Thyroid gland (tissue), 4 donors: Measurements from ENCODE around the gene RUFY3.

Experiments
- CTCF ChIP-seq, 6 experiments: fragments of 200-600 bp in 3 of 6; fragments of 450-650 bp in 3 of 6; sonication (generic) in 3 of 6; IDR thresholded peaks; one replicate each; pipeline ENCODE4 v1.5.1; 2016 to 2019; ENCODE audit warnings: antibody characterized with exemption in 6 of 6, mild to moderate bottlenecking in 2 of 6, inconsistent platforms in 1 of 6, moderate library complexity in 1 of 6
- POLR2A ChIP-seq, 2 donors: fragments of 450-650 bp; IDR thresholded peaks; one replicate each; pipeline ENCODE4 v1.6.1; 2017; ENCODE audit warnings: antibody characterized with exemption in 2 of 2, mild to moderate bottlenecking in 2 of 2, moderate library complexity in 1 of 2

GRCh38 chr4:70788733-70789132, 67.0 kb downstream of the RUFY3 start:
- no peak for TF ChIP-seq CTCF (IDR thresholded peaks at IDR 0.05)
- no peak for TF ChIP-seq POLR2A (IDR thresholded peaks at IDR 0.05)
